ENCODE data around the gene CCM2.

CCM2 gene

GRCh38 chr7:45071528-45071927 is 71.5 kb downstream of the CCM2 start:
- no peak for DNase-seq

DNA sequence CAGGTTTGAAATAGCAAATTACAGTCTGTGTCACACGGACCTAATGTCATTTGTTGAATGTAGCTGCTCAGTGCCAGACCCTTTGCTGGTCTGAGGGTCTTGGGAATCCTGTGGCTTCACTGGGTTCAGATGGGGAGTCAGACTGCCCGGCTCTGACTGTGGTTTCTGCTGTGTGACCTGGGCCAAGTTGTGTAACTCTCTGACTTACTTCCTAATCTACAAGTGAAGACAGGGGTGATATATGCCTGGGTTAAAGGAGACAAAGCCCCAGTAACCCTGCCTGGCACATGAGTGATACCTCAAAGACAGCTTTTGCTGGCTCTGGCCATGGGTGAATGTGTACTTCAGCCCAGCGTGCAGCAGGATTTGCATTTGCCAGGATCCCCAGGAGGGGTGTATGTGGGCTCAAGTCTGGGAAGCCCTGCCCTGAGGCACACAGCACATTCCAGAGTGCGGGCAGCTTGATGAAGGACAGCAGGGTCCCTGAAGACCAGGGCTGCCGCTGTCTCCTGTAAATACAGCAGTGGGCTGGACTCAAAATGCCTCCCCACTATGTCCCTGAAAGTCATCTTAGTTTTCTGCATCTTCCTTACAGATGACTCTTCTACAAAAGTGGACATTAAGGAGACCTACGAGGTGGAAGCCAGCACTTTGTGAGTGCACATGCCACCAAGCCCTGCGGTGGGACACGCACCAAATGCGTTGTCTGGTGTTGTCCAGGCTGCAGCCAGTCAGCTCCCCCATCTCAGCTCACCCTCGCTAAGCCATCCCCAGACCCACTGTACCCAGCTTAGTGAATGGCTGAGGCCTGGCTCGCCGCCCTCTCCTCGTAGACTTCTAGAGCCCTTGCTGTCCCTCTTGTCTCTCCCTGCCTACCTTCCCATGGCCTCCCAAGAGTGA is 72.4 kb downstream of the CCM2 start:
- DNase-seq: no peak

- DNase-seq: no peak
Measured at GRCh38 chr7:45073031-45073785, 73.2 kb downstream of the CCM2 start.

- DNase-seq: no peak
Measured at GRCh38 chr7:45073786-45074527, 74.0 kb downstream of the CCM2 start.

GRCh38 chr7:45074528-45075354 is 74.7 kb downstream of the CCM2 start:
- no peak for DNase-seq

- no peak for DNase-seq
Measured at GRCh38 chr7:45075355-45075644, 75.3 kb downstream of the CCM2 start.

DNA sequence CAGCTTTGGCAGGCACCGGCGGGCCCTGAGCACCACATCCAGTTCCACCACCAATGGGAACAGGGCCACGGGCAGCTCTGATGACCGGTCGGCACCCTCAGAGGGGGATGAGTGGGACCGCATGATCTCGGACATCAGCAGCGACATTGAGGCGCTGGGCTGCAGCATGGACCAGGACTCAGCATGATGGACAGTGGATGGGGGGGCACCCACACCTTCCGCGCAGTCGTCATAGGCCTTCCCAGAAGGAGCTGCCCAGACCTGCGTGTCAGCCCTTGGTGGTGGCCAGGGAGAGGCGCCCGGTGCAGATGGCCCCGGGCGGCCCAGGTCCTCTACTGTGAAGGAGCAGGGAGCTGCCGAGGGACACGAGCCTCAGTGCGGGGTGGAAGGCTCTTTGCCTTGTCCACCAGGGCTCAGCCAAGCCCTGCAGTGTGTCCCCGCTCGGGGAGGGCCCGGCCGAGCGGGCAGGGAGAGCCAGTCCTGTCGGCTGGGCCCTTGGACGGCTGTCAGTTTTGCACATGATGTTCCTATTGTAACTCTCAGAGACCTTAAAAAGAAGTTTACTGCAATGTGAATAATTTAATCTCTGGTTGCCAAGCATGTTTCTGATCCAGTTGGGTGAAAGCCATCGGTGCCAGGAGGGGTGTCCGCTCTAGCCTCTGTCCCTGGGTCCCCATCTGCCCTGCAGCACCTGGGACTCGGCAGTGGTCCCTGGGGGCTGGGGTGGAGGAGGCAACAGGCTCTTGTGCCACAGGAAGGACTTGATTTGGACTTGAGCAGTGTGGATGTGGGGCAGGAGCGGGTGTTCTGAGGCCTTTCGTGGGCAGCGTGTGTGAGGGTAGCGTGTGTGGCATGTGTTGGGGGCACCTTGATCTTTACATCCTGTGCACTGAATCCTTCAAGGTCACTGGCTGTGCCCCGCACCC is 76.1 kb downstream of the CCM2 start:
- DNase-seq: no peak

DNA sequence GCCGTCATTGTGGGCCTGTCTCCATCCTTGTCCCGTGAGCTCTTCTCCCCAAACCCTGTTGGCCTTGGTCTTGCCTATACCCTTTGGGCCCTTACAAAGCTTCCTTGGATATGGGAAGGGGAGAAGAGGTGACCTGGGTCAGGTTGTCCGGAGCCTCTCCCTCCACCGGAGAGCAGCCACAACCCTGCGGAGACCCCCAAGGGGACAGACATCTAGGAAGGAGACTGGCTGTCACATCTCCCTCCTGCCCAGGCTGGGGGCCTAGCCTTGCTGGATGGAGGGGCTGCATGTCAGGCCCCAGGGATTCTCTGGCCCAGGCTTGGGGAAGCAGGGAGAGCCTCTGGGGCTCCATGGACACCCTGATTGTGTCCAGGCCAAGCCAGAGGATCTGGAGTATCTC is 76.9 kb downstream of the CCM2 start:
- no peak for DNase-seq

DNA sequence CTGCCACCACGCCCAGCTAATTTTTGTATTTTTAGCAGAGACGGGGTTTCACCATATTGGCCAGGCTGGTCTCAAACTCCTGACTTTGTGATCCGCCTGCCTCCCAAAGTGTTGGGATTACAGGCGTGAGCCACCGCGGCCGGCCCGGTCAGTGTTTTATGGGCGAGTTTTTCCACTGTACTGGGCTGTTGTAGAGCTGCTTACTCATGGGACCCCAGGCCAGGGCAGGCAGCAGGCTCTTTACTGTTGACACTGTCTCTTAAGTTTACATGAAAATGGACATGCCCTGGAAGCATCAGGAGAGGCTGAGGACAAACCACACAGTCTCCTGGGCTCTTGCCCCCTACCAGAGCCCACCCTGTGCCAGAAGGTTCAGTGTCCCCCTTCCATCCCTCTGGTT is 77.6 kb downstream of the CCM2 start:
- no peak for DNase-seq

DNA sequence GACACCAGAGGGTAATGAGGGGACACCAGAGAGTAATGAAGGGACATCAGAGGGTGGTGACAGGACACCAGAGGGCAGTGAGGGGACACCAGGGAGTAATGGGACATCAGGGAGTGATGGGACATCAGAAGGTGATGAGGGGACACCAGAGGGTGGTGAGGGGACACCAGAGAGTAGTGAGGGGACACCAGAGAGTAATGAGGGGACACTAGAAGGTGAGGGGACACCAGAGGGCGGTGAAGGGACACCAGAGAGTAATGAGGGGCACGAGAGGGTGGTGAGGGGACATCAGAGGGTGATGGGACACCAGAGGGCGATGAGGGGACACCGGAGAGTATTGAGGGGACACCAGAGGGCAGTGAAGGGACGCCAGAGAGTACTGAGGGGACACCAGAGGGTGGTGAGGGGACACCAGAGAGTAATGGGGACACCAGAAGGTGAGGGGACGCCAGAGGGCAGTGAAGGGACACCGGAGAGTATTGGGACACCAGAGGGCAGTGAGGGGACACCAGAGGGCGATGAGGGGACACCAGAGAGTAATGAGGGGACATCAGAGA is 78.2 kb downstream of the CCM2 start:
- no peak for DNase-seq

DNA sequence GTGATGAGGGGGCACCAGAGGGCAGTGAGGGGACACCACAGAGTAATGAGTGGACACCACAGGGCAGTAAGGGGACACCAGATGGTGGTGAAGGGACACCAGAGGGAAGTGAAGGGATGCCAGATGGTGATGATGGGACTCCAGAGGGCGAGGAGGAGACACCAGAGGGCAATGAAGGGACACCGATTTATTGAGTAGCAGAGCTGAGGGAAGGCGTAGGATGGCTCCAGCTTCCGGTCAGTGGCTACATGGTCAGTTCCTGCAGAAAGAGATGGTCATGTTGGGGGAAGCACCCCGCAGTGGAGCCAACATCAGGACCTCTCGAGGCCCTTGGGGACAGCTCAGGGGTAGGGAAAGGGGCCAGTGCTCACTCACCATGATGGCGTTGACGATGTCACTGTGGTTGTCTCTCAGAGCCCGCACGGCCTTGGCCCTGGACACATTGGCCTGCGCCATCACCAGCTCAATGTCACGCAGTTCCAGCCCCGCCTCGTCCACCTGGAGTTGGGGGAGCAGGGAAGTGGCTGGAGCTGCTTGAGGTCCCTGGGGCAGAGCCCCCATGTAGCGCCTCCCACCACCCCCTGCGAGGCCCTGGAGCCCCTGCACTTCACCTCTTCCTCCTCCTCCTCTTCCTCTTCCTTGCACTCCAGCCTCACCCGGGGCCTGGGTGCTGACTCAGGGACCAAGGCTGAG is 80.4 kb downstream of the CCM2 start:
- no peak for DNase-seq

GRCh38 chr7:45080958-45081669 is 81.1 kb downstream of the CCM2 start:
- DNase-seq: no peak

DNA sequence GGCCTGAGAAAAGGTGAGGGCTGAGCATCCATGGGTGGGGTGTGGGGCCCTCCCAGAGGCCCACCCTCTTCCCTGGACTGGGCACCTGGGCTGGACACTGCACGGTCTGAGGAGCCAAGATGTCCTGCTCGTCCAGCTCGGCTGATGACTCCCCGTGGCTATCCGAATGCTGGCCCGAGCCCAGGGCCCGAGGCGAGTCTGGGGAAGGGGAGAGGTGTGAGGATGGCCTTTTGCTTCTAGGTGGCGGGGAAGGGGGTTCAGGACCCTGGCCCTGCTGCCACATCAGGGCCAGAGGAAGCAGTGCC is 81.6 kb downstream of the CCM2 start:
- DNase-seq: no peak

DNA sequence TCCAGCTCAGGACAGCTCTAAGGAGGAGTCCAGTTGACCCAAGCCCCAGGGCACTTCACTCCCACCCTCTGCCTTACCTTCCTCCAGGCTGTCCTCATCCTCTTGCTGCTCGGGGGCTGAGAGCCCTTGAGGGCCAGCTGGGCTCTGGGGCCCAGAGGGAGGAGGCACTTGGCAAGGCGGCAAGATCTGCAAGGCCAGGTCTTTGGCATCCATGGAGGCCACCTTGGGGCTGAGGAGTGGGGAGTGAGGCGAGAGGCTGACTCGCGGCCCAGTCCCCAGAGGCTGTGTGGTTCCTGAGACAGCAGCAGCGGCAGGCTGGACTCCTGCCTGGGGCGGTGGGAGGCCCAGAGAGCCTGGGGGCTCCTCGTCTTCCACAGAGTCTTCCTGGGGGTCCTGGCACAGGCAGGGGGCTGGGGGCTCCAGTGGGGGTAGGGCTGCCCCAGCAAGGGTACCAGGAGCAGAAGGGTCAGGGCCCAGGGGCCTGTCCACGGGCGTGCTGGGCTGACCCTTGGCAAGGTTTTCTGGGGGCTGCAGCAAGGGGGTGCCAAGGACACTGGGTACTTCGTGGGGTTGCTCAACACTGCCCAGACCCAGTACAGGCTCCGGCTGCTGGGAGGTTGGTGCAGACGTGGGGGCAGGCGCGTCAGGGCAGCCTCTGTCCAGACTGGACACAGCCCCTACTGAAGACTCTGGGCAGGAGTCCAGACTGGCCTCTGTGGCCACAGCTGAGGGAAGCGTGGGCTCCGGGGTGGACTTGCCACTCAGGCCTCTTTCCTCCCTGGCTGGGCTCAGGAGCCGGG is 82.2 kb downstream of the CCM2 start:
- DNase-seq: no peak

GRCh38 chr7:45082831-45083331 is 82.9 kb downstream of the CCM2 start:
- no peak for DNase-seq

- DNase-seq: no peak
Measured at GRCh38 chr7:45084336-45084735, 84.3 kb downstream of the CCM2 start.

DNA sequence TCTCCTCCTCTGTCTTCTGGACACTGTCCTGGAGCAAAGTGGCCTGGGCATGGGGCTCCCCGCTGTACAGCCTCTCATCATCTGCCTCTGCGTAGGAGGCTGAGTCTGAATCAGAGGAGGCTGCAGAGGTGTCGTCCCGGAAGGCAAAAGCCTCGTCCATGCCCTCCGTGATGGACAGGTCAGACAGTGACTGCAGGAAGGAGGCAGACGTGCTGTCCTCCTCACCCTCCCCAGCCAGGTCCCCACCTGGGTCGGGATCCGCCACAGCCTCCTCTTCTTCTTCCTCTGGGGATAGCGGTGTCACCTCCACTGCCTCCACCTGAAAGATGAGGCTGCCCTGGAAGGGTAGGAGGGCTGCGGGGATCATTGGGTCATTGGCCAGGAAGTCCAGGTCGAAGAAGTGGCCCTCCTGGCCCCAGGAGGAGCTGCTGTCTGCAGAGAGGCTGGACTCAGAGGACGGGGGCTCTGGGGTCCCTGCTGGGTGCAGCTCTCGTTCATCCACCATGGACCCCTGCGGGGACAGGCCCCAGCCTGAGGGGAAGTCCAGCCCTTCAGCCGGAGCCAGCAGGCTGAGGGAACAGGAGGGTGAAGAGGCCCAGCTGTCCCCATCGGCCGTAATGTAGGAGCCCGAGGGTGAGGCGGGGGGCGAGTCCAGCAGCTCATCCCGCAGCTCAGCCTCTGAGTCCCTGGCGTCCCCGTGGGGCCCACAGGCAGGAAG is 85.1 kb downstream of the CCM2 start:
- no peak for DNase-seq

- DNase-seq: no peak
Measured at GRCh38 chr7:45085619-45086200, 85.7 kb downstream of the CCM2 start.
